Loucy (cell line): Measurements from ENCODE around the gene GCA.

Experiments
- H2AFZ ChIP-seq: fragments of 200-600 bp; sonication (generic); 2 replicates; pipeline ENCODE4 v1.6.0; 2016; ENCODE audit warnings: antibody characterized with exemption, mild to moderate bottlenecking, low read length, moderate library complexity
- H3F3A ChIP-seq: fragments of 200-600 bp; 2 replicates; pipeline ENCODE4 v1.6.0; 2016; ENCODE audit warnings: antibody characterized with exemption, low read depth, mild to moderate bottlenecking
- H3K27me3 ChIP-seq: fragments of 200-600 bp; sonication (generic); 2 replicates; pipeline ENCODE4 v1.6.1; 2014; ENCODE audit warnings: low read length, mild to moderate bottlenecking; ENCODE audit not compliant: insufficient read depth, poor library complexity, severe bottlenecking
- H3K36me3 ChIP-seq: fragments of 200-600 bp; sonication (generic); 2 replicates; pipeline ENCODE4 v1.6.1; 2016; ENCODE audit warnings: low read length; ENCODE audit not compliant: insufficient read depth
- H3K4me1 ChIP-seq: fragments of 200-600 bp; sonication (generic); 2 replicates; pipeline ENCODE4 v1.5.1; 2014; ENCODE audit warnings: low read length, mild to moderate bottlenecking; ENCODE audit not compliant: insufficient read depth, poor library complexity, severe bottlenecking
- H3K4me2 ChIP-seq: fragments of 200-600 bp; sonication (generic); 2 replicates; pipeline ENCODE4 v1.6.0; 2014; ENCODE audit warnings: antibody characterized with exemption, low read length, low read depth, mild to moderate bottlenecking; ENCODE audit not compliant: poor library complexity, severe bottlenecking
- H3K4me3 ChIP-seq: fragments of 200-600 bp; sonication (generic); 2 replicates; pipeline ENCODE4 v1.5.1; 2014; ENCODE audit warnings: low read length, mild to moderate bottlenecking, mixed read lengths; ENCODE audit not compliant: poor library complexity, severe bottlenecking
- H3K79me2 ChIP-seq: fragments of 200-600 bp; sonication (generic); 2 replicates; pipeline ENCODE4 v1.6.1; 2014; ENCODE audit warnings: low read length; ENCODE audit not compliant: insufficient read depth
- H3K9ac ChIP-seq: fragments of 200-600 bp; sonication (generic); 2 replicates; pipeline ENCODE4 v1.6.0; 2014; ENCODE audit warnings: mild to moderate bottlenecking, low read depth, low read length, moderate library complexity; ENCODE audit not compliant: poor library complexity, severe bottlenecking
- H3K9me2 ChIP-seq: fragments of 200-600 bp; sonication (generic); replicated peaks from 2 replicates; pipeline ENCODE4 v1.6.1; 2016; ENCODE audit warnings: low read depth, low read length, mixed read lengths
- H3K9me3 ChIP-seq: fragments of 200-600 bp; sonication (generic); 2 replicates; pipeline ENCODE4 v1.6.1; 2014; ENCODE audit warnings: mild to moderate bottlenecking, antibody characterized with exemption, low read length, low read depth; ENCODE audit not compliant: insufficient read depth
- H4K20me1 ChIP-seq: fragments of 200-600 bp; sonication (generic); 2 replicates; pipeline ENCODE4 v1.6.0; 2014; ENCODE audit warnings: antibody characterized with exemption, low read length, mild to moderate bottlenecking; ENCODE audit not compliant: insufficient read depth, poor library complexity, severe bottlenecking
- EZH2phosphoT487 ChIP-seq: fragments of 200-600 bp; IDR thresholded peaks from 2 replicates; pipeline ENCODE4 v1.6.1; 2018; ENCODE audit warnings: antibody characterized with exemption, mild to moderate bottlenecking, moderate library complexity, borderline replicate concordance
- TF ChIP-seq, protein P1 (sequence below): fragments of 200-600 bp; sonication (generic); conservative IDR thresholded peaks from 2 replicates; pipeline ENCODE4 v1.5.1; 2014; ENCODE audit warnings: mild to moderate bottlenecking, antibody characterized with exemption, low read length

GCA gene

DNA sequence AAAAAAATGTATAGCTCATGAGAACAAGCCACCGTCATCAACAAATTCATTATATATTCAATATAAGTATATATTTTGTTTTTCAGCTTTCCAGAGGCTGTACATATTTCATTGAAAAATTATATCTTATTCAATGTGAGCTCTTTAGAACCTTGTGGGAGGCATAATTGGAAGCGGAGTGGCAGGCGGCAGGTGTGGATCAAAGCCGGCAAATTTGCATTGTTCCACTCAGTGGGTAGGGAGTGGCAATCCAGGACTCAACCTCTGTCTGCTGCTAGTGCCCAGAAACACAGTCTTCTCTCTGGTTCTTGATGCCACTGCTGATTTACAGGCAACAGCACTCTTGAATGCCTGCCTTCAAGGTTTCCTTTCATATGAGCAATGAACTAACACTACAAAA, 46.9 kb downstream of the GCA start:
- H3K79me2 ChIP-seq: no peaks in the 10 kb centered on the region
- H2AFZ ChIP-seq: no peak overlapping the region
- no peak overlapping the region for H3K4me3 ChIP-seq
- no peak for TF ChIP-seq EZH2phosphoT487
- TF ChIP-seq, protein P1, sequence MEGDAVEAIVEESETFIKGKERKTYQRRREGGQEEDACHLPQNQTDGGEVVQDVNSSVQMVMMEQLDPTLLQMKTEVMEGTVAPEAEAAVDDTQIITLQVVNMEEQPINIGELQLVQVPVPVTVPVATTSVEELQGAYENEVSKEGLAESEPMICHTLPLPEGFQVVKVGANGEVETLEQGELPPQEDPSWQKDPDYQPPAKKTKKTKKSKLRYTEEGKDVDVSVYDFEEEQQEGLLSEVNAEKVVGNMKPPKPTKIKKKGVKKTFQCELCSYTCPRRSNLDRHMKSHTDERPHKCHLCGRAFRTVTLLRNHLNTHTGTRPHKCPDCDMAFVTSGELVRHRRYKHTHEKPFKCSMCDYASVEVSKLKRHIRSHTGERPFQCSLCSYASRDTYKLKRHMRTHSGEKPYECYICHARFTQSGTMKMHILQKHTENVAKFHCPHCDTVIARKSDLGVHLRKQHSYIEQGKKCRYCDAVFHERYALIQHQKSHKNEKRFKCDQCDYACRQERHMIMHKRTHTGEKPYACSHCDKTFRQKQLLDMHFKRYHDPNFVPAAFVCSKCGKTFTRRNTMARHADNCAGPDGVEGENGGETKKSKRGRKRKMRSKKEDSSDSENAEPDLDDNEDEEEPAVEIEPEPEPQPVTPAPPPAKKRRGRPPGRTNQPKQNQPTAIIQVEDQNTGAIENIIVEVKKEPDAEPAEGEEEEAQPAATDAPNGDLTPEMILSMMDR: no peak
- H3K4me1 ChIP-seq: no peaks in the 10 kb centered on the region
- no peaks in the 10 kb centered on the region for H3K36me3 ChIP-seq
- H3K9ac ChIP-seq: no peak overlapping the region
- no peaks in the 10 kb centered on the region for H4K20me1 ChIP-seq
- H3K4me2 ChIP-seq: no peak overlapping the region
- H3K9me3 ChIP-seq: no peaks in the 10 kb centered on the region
- no peaks in the 10 kb centered on the region for H3F3A ChIP-seq
- H3K9me2 ChIP-seq: no peaks in the 10 kb centered on the region
- no peaks in the 10 kb centered on the region for H3K27me3 ChIP-seq

DNA sequence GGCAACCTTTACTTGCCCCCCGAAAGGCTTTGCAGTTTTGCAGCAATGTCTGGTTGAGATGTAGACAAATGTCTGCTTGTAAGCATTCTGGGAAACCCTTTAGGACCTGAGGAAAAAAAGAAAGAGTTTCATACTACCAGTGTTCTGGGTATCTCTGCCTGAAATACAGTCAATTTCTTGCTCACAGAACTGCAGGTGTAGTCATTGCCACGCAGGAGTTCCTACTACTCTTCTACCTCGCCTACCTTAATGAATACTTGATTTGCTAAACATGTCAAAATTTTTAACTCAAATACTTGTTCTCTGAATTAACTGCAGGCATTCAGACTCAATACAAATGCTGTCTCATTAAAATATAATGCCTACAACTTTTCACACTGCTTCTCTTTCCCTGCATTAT, 56.4 kb downstream of the GCA start:
- no peak for TF ChIP-seq EZH2phosphoT487
- TF ChIP-seq, protein P1: no peak
- Histone ChIP-seq H3K4me1 (no peaks in the 10 kb centered on the region), H3K4me3 (no peak overlapping the region), H3K36me3 (no peaks in the 10 kb centered on the region), H3K4me2 (no peak overlapping the region), H3F3A (no peaks in the 10 kb centered on the region), H3K9me3 (no peaks in the 10 kb centered on the region), H4K20me1 (no peaks in the 10 kb centered on the region), H3K27me3 (no peaks in the 10 kb centered on the region), H3K9me2 (no peaks in the 10 kb centered on the region), H2AFZ (no peak overlapping the region), H3K79me2 (no peaks in the 10 kb centered on the region), H3K9ac (no peak overlapping the region)

DNA sequence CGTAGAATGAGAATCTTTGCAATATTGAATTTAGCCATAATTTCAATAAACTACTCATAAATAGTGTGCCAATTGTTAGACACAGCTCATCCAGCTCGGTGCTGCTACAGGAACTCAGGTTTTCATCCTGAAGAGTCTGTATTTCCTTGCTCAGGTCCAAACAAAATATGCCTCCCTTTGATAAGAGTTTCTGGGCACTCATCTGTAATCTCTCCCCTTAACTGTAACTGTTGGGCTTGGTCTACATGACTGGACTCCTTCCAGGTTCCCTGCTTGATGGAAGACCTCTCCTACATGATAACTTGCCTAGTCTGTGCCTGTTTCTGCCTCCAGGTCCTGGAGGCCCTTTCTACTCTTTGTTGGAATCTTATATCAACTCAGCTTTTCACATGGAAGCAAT, 57.9 kb downstream of the GCA start:
- no peaks in the 10 kb centered on the region for H4K20me1 ChIP-seq
- H3K27me3 ChIP-seq: no peaks in the 10 kb centered on the region
- H3K4me1 ChIP-seq: no peaks in the 10 kb centered on the region
- TF ChIP-seq, protein P1: no peak
- no peak for TF ChIP-seq EZH2phosphoT487
- H3K4me2 ChIP-seq: no peak overlapping the region
- H3K9me2 ChIP-seq: no peaks in the 10 kb centered on the region
- no peaks in the 10 kb centered on the region for H3F3A ChIP-seq
- H3K79me2 ChIP-seq: no peaks in the 10 kb centered on the region
- H2AFZ ChIP-seq: no peak overlapping the region
- H3K4me3 ChIP-seq: no peak overlapping the region
- no peak overlapping the region for H3K9ac ChIP-seq
- no peaks in the 10 kb centered on the region for H3K36me3 ChIP-seq
- H3K9me3 ChIP-seq: no peaks in the 10 kb centered on the region
